H1 (cell line): ENCODE data around the gene APMAP. TPM values are rescaled to one million over a fixed set of nuclear protein-coding genes. Genes with fewer than 3 reads are reported as not detected.

Experiments
- ASH2L ChIP-seq: fragments of 200-600, 300-600 bp; sonication (generic); IDR thresholded peaks from one replicate; pipeline ENCODE4 v1.7.1; 2017; ENCODE audit warnings: low read length
- CBX5 ChIP-seq: fragments of 300-800, 300-1000 bp; sonication (generic); IDR thresholded peaks from 2 replicates; pipeline ENCODE4 v1.7.1; 2016; ENCODE audit warnings: antibody characterized with exemption, low read length, low read depth
- CBX8 ChIP-seq: fragments of 300-800, 300-1000 bp; sonication (generic); IDR thresholded peaks from 2 replicates; pipeline ENCODE4 v1.7.1; 2016; ENCODE audit warnings: low read depth, low read length, borderline replicate concordance
- GABPA ChIP-seq: IDR thresholded peaks from 2 replicates; pipeline ENCODE4 v1.6.1; 2011; ENCODE audit warnings: mild to moderate bottlenecking, low read length, moderate library complexity, borderline replicate concordance; ENCODE audit not compliant: insufficient read depth
- RBBP5 ChIP-seq: IDR thresholded peaks from 2 replicates; pipeline ENCODE4 v1.7.1; 2012; ENCODE audit warnings: low read depth, mild to moderate bottlenecking, inconsistent platforms, low read length, moderate library complexity, borderline replicate concordance
- SP2 ChIP-seq: IDR thresholded peaks from 2 replicates; pipeline ENCODE4 v1.6.1; 2012; ENCODE audit warnings: mild to moderate bottlenecking, low read length, inconsistent platforms
- SUZ12 ChIP-seq: fragments of 200-600 bp; sonication (generic); IDR thresholded peaks from 2 replicates; pipeline ENCODE4 v1.6.1; 2012; ENCODE audit warnings: mild to moderate bottlenecking, inconsistent platforms, low read length, moderate library complexity, mixed read lengths
- polyA plus RNA-seq, 7 experiments: library from polyadenylated mRNA; depleted of rRNA in 3 of 7; stranded (reverse) in 5 of 7; unstranded in 2 of 7; fragments of >200 nt in 5 of 7; fragments of 200-250 nt in 2 of 7; gene quantifications; 1 replicate in 5 of 7; 2 replicates in 1 of 7; 4 replicates in 1 of 7; pipeline versions ENCODE4 v1.2.1 to v1.2.3, GENCODE V29; 2011 to 2013; ENCODE audit warnings: missing spikeins in 2 of 7, mixed read lengths in 2 of 7
- total RNA-seq: library from RNA; stranded (reverse); fragmentation: NEBNext Ultra II Directional; extraction: Animal tissue kit (Norgen Biotek cat#: 25700); gene quantifications from 2 replicates; pipeline ENCODE4 v1.2.1, GENCODE V29; 2021
- TF ChIP-seq, protein P1 (sequence below): fragments of 300-600 bp; sonication (generic); IDR thresholded peaks from 2 replicates; pipeline ENCODE4 v1.7.1; 2012; ENCODE audit warnings: low read length, moderate library complexity, mild to moderate bottlenecking, inconsistent platforms; ENCODE audit not compliant: insufficient replicate concordance
- TF ChIP-seq, protein P2 (sequence below): IDR thresholded peaks from 2 replicates; pipeline ENCODE4 v1.6.1; 2012; ENCODE audit warnings: inconsistent platforms
- TF ChIP-seq, protein P3 (sequence below): IDR thresholded peaks from 2 replicates; pipeline ENCODE4 v1.6.1; 2012; ENCODE audit warnings: inconsistent platforms

Gene APMAP
- total and polyA plus RNA-seq, 2 of the 8 experiments (the other 6 are each of a cell fraction or from before 2014, with no cell fraction given): 31.3 to 66.0 TPM

DNA sequence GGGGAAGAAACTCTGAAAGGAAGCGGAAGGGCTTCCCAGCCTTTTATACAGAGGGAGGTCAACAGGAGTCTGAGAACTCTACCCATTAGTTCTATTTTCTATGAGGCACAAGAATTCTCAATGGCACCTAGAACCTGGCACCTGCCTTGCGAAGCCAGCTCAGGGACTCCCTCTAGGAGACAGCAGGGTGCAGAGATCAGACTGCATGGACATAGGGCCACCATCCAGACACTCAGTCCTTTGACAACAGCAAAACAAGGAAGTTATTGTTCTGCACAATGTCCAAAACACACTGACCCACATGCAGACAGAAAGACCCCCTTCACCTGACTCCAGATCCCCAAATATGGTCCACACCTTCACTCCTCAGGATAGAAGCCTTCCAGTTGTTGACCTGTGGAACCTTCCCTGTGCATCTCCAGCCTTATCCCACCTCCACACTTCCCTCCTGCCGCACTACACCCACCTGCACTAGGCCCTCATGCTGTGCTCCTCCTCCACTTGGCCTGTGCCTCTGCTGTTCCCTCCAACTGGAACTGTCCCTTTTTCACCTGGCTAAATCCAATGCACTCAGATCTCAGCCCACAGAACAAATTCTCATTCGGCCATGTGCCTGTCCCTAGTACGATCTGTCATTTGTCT lies 37.6 kb upstream of the APMAP start (continued):
- TF ChIP-seq, protein P1, sequence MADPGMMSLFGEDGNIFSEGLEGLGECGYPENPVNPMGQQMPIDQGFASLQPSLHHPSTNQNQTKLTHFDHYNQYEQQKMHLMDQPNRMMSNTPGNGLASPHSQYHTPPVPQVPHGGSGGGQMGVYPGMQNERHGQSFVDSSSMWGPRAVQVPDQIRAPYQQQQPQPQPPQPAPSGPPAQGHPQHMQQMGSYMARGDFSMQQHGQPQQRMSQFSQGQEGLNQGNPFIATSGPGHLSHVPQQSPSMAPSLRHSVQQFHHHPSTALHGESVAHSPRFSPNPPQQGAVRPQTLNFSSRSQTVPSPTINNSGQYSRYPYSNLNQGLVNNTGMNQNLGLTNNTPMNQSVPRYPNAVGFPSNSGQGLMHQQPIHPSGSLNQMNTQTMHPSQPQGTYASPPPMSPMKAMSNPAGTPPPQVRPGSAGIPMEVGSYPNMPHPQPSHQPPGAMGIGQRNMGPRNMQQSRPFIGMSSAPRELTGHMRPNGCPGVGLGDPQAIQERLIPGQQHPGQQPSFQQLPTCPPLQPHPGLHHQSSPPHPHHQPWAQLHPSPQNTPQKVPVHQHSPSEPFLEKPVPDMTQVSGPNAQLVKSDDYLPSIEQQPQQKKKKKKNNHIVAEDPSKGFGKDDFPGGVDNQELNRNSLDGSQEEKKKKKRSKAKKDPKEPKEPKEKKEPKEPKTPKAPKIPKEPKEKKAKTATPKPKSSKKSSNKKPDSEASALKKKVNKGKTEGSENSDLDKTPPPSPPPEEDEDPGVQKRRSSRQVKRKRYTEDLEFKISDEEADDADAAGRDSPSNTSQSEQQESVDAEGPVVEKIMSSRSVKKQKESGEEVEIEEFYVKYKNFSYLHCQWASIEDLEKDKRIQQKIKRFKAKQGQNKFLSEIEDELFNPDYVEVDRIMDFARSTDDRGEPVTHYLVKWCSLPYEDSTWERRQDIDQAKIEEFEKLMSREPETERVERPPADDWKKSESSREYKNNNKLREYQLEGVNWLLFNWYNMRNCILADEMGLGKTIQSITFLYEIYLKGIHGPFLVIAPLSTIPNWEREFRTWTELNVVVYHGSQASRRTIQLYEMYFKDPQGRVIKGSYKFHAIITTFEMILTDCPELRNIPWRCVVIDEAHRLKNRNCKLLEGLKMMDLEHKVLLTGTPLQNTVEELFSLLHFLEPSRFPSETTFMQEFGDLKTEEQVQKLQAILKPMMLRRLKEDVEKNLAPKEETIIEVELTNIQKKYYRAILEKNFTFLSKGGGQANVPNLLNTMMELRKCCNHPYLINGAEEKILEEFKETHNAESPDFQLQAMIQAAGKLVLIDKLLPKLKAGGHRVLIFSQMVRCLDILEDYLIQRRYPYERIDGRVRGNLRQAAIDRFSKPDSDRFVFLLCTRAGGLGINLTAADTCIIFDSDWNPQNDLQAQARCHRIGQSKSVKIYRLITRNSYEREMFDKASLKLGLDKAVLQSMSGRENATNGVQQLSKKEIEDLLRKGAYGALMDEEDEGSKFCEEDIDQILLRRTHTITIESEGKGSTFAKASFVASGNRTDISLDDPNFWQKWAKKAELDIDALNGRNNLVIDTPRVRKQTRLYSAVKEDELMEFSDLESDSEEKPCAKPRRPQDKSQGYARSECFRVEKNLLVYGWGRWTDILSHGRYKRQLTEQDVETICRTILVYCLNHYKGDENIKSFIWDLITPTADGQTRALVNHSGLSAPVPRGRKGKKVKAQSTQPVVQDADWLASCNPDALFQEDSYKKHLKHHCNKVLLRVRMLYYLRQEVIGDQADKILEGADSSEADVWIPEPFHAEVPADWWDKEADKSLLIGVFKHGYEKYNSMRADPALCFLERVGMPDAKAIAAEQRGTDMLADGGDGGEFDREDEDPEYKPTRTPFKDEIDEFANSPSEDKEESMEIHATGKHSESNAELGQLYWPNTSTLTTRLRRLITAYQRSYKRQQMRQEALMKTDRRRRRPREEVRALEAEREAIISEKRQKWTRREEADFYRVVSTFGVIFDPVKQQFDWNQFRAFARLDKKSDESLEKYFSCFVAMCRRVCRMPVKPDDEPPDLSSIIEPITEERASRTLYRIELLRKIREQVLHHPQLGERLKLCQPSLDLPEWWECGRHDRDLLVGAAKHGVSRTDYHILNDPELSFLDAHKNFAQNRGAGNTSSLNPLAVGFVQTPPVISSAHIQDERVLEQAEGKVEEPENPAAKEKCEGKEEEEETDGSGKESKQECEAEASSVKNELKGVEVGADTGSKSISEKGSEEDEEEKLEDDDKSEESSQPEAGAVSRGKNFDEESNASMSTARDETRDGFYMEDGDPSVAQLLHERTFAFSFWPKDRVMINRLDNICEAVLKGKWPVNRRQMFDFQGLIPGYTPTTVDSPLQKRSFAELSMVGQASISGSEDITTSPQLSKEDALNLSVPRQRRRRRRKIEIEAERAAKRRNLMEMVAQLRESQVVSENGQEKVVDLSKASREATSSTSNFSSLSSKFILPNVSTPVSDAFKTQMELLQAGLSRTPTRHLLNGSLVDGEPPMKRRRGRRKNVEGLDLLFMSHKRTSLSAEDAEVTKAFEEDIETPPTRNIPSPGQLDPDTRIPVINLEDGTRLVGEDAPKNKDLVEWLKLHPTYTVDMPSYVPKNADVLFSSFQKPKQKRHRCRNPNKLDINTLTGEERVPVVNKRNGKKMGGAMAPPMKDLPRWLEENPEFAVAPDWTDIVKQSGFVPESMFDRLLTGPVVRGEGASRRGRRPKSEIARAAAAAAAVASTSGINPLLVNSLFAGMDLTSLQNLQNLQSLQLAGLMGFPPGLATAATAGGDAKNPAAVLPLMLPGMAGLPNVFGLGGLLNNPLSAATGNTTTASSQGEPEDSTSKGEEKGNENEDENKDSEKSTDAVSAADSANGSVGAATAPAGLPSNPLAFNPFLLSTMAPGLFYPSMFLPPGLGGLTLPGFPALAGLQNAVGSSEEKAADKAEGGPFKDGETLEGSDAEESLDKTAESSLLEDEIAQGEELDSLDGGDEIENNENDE: no peak
- TF ChIP-seq GABPA (no peak), SUZ12 (no peak), RBBP5 (no peak), ASH2L (no peak), CBX8 (no peak), CBX5 (no peak), SP2 (no peak)
- TF ChIP-seq, protein P2, sequence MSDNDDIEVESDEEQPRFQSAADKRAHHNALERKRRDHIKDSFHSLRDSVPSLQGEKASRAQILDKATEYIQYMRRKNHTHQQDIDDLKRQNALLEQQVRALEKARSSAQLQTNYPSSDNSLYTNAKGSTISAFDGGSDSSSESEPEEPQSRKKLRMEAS: no peak
- TF ChIP-seq, protein P3, sequence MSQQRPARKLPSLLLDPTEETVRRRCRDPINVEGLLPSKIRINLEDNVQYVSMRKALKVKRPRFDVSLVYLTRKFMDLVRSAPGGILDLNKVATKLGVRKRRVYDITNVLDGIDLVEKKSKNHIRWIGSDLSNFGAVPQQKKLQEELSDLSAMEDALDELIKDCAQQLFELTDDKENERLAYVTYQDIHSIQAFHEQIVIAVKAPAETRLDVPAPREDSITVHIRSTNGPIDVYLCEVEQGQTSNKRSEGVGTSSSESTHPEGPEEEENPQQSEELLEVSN: no peak
